TTC549 (cell line): ENCODE results near the gene RBPJL.

Source experiments
- FAIRE-seq: peaks from 2 replicates; lab custom pipeline; 2012; peaks lifted over from hg19 to GRCh38; lab: Jason Lieb, UNC

RBPJL gene

DNA sequence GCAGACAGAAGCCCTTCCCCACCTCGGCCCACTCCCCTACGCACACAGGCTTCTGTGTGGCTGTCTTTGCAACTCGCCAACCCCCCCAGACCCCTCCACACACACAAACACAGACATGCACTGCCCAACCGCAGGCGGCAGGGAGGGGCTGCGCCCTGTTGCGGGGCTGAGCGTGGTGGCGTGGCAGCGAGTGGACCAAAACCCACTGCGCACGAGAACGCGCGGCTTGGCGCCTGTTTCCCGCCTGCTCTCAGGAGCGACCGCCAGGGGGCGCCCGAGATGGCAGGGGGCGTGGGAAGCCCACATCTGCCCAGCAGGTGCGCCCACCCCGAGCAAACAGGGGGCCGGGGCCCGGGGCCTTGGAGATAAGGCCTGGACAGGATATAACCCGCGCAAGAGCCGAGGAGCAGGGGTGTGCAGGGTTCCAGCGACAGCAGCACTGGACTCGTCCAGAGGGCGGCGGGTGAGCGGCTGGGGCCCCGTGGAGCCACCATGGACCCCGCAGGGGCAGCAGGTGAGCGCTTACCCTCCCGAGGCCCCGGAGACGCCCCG is at the start of gene RBPJL:
TSS of gene RBPJL (plus strand) at position 410 of the 552 bp plus-strand sequence. CDS start at position 493, 83 bp downstream.
- FAIRE-seq: no peak

DNA sequence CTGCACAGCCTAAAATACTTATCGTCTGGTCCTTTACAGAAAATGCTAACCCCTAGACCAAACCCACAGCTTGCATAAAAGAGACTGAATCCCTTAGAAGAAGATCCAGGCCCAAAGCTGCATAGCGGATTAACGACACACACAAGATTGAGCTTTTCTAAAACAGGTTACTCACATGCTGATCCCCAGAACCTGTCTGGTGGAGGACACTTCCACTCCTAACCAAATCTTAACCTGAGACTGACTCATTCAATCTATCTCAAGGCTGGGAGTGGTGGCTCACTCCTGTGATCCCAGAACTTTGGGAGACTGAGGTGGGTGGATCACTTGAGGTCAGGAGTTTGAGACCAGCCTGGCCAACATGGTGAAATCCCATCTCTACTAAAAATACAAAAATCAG is 49.5 kb upstream of the RBPJL start:
- no peak for FAIRE-seq

DNA sequence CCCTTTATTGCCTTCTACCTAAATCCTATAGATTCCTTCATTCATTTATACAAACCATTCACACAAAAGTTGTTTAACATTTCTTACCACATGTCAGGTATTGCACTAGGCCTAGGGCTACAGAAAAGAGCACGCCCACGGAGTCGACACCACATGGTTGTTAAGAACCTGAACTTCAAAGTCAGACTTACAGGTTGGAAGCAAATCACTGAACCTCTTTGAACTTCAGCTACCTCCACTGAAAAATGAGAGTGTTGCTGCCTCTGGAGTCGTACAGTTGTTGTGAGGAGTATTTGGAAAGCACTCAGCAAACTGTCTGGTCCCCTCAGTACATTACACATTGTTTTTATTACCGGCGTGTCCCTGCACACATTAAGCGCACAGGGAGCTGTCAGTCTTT is 48.9 kb upstream of the RBPJL start:
- FAIRE-seq: no peak

DNA sequence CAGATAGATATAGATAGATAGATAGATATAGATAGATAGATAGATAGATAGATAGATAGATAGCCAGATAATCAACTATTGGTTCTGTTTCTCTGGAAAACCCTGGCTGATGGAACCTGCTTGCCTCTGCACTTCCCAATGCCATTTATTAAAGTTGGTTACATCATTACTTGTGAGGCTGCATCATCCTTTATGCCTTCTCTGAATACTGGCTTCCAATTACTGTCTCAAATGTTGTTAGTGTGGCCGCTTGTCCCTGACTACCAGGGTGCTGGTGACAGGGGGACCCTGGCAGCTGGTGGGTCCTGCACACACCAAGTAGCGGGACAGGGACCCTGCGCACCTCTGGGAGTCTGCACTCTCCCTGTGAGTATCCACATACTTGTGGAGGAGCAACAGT is 48.4 kb upstream of the RBPJL start:
- FAIRE-seq: no peak

GRCh38 chr20:45258664-45259063 is 48.0 kb upstream of the RBPJL start:
- FAIRE-seq: no peak

DNA sequence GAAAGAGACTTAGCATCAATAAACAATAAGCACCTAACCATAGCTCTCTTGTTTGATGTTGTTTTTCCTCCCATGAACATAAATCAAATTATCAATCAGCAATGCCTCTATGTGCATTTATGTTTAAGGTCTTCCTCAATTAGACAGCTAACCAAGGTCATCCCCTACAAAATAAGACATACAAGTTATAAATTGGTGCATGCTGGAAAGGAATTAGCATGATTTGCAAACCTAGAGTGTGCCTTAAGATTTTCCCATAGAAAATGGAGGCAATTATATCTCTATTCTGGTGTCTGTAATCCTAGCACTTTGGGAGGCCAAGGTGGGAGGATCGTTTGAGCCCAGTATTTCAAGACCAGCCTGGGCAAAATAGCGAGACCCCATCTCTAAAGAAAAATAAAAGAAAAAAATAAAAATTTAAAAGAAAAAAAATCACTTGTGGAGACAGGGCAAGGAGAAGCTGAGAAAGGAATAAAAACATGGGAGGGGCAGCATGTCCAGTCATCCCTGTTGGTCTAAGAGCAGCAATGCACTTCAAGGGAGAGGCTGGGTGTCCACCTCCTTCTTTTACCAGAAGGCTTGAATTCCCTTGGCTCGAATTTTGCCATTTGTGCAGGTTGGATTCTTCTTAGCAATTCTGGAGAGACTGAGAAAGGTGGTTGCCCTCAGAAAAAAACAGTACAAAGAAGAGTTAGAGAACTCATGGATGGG is 42.9 kb upstream of the RBPJL start:
- no peak for FAIRE-seq

DNA sequence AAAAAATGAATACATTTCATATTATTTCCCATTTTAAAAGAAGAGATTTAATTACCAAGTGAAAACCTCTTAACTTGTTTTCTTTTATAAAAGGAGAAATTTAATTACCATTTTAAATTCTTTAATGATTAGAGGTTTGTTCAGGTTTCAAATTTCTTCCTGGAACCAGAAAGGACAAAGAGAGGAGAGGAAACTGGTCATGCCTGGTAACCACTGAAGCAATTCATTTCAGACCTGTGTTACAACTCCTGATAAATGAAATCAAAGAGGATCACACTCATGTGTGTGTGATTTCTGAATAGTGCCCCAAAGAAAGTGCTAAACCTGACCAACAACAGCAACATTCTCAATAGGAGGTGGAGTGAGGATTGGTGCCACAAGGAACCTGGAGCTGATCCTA is 39.7 kb upstream of the RBPJL start:
- FAIRE-seq: no peak

- no peak for FAIRE-seq
These were observed 38.1 kb upstream of the RBPJL start for GRCh38 chr20:45268531-45268930.

- no peak for FAIRE-seq
These were observed 37.6 kb upstream of the RBPJL start for GRCh38 chr20:45269056-45269455.

- FAIRE-seq: no peak
These were observed 36.8 kb upstream of the RBPJL start for GRCh38 chr20:45269754-45270270.

DNA sequence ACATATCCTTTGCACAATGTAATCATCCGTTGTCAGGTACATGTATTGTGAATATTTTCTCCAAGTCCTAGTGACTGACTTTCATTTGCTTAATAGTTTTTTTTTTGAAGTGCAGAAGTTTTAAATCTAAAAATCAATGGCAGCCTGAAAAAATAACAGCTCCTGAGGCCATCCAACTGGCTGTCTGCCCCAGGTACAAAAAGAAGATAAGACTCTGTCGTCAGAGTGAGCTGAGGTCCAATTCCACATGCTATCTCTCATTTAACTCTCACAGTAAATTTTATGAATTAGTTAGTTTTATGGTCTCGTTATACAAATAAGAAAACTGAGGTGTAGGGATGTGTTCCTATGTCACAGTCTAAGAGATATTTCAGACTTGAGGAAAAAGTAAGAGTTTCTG is 31.3 kb upstream of the RBPJL start:
- FAIRE-seq: no peak

- no peak for FAIRE-seq
These were observed 26.6 kb upstream of the RBPJL start for GRCh38 chr20:45279992-45280391.

GRCh38 chr20:45282700-45283550 is 23.7 kb upstream of the RBPJL start:
- no peak for FAIRE-seq

GRCh38 chr20:45283551-45284057 is 23.0 kb upstream of the RBPJL start:
- FAIRE-seq: no peak

DNA sequence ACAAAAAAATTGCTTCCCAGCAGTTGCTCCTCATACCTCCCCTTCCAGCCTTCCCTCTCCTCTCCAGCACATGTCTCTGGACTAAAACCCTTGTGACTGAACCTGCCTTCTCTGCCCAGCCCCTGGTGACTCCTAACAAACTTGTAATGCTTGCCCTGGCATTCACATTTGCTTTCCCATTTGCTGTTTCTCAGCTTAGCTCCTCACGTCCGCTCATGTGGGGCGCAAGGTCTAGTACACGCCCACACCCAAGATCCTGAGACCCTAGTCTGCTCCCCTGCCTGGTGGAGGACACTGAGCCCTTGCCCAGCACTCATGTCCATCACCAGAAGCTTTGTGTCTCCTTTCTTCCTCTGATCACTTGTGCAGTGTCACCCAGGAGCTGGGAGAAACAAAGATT is 18.3 kb upstream of the RBPJL start:
- FAIRE-seq: no peak

DNA sequence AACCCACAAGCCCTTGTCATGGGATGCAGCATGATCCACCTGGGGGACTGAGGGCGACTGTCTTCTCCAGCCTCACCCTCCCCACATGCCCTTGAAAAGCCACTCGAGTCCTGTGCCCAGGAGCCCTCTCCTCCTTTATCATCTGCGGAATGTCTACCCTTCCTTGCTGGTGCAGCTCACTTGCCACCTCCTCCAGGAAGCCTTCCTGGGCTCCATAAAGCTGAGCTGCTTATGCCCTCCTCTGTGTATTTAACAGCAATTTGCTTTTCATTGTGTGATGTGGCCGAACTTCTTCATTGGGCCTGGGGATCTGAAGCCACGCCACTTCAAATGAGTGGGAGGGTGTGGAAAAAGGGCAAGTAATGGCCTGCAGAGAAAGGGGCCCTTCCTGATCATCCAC is 17.8 kb upstream of the RBPJL start:
- FAIRE-seq: no peak

- FAIRE-seq: no peak
These were observed 16.5 kb upstream of the RBPJL start for GRCh38 chr20:45289942-45290676.

DNA sequence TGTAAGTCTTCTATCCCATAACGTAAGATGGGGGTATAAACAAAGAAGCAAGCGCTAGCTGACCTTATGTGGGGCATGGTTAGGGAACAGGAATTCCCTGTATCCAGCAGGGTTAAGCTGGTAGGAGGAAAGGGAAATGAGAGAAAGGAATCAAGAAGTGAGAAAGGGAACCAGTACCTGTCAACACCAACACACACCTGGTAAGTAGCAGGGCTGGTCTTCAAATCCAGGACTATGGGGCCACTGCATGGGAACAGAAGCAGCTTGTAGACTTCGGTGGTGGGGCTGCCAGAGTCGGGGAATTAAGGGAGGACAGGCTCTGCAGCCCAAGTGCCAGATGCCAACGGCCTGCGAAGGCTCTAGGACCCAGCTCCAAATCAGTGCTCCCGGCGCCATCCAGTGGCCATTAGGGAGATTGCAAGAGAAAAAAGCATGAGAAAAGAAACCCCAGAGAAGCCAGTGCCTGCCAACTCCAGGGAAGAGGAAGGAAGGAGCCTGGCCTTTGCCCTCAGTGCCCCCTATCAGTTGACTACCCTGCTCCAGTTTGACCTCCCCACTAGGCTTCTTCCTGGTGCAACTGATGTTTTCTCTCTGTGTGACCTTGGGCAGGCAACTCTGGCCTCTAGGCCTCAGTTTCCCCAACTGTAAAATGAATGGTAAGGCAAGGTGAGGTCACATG is 15.8 kb upstream of the RBPJL start:
- no peak for FAIRE-seq

- no peak for FAIRE-seq
These were observed 15.1 kb upstream of the RBPJL start for GRCh38 chr20:45291526-45291925.

GRCh38 chr20:45292343-45292742 is 14.3 kb upstream of the RBPJL start:
- no peak for FAIRE-seq
